Measurements from ENCODE around the gene UBA1.
A peak's percentile ranks its signal among the peaks of the same experiment; 100 is the strongest.

UBA1 gene

DNA sequence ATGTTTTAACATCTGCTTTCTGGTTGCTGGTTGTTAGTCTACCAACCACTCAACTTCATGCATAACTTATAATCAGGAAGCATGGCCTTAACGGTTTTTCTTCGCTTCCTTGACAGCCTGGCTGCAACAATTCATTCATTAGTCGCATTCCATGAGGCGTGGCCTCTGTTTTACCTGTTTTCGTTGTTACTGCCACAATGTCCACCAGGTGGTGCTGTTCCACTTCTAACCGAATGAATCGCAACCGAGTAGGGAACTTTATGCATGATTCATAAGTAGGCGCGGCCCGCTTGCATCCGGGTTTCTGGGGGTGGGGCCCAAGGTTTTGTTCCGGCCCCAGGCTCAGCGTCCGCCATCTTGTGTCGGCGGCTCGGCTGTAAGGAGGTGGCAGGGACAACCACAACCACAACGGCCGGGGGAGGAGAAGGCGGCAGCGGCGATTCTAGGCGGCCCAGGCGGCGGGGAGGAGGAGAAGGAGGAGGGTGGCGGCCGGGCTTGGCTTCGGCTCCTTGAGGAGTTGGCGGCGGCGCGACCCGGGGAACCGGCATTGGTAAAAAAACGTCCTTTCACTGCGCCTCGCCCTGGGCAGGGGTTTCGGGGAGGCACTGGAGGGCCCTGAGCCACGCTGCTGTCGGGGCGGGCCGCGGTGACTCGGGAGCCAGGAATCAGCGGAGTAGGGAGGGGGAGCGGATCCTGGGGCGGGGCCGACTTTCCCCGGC is at the start of gene UBA1:
TSS of gene UBA1 (plus strand) at position 355 of the 719 bp plus-strand sequence. CDS start 4,974 bp downstream, outside the sequence.
- peak within 1 kb of the TSS; percentile 89 for H3K4me3 ChIP-seq (ENCODE audit: low read depth, low read length)
- no peaks in the 10 kb centered on the region for H3K9me3 ChIP-seq (ENCODE audit: severe bottlenecking)
- peak; percentile 97 for DNase-seq
- peaks cover 34% of the 10 kb centered on the region for H3K27me3 ChIP-seq (ENCODE audit: insufficient read depth, low read depth, severe bottlenecking)
- peaks cover 36% of the 10 kb centered on the region for H3K36me3 ChIP-seq
- TF ChIP-seq, protein P1, sequence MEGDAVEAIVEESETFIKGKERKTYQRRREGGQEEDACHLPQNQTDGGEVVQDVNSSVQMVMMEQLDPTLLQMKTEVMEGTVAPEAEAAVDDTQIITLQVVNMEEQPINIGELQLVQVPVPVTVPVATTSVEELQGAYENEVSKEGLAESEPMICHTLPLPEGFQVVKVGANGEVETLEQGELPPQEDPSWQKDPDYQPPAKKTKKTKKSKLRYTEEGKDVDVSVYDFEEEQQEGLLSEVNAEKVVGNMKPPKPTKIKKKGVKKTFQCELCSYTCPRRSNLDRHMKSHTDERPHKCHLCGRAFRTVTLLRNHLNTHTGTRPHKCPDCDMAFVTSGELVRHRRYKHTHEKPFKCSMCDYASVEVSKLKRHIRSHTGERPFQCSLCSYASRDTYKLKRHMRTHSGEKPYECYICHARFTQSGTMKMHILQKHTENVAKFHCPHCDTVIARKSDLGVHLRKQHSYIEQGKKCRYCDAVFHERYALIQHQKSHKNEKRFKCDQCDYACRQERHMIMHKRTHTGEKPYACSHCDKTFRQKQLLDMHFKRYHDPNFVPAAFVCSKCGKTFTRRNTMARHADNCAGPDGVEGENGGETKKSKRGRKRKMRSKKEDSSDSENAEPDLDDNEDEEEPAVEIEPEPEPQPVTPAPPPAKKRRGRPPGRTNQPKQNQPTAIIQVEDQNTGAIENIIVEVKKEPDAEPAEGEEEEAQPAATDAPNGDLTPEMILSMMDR (IDR thresholded peaks at IDR 0.05; ENCODE audit: low read depth, low read length) = peak; percentile 65
- peak within 1 kb of the TSS; percentile 96 for H3K27ac ChIP-seq

DNA sequence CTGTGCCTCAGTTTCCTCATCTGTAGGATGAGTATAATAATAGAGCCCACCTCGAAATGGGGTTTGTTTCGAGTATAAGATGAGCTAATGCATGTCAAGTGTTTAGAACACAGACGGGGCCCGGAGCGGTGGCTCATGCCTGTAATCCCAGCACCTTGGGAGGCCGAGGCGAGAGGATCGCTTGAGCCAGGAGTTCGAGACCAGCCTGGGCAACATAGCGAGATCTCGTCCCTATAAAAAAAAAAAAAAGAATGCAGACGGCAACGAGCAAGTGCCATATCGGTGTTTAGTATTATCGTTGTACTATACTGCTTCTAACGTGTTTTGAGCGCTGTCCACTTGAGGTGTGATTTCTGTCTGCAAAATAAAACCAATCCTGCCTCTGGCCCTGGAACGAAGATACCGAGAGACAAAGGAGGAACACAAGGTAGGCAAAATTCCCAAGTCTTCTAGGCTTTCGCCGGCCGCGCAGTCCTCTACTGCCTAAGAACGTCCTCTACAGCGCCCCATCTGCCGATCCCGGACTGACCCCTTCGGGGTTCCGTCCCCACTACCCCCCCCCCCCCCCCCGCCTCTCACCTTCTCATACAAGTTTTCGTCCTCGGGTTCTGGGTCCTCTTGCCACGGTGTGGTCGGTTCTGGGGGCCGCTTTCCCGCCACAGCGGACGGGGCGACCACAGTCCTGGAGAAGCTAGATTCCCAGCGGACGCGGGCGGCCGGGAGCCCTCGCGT is 49.6 kb upstream of the UBA1 start:
- peak; percentile 51 for DNase-seq
- peaks cover 11% of the 10 kb centered on the region for H3K27me3 ChIP-seq (ENCODE audit: insufficient read depth, low read depth, severe bottlenecking)

DNA sequence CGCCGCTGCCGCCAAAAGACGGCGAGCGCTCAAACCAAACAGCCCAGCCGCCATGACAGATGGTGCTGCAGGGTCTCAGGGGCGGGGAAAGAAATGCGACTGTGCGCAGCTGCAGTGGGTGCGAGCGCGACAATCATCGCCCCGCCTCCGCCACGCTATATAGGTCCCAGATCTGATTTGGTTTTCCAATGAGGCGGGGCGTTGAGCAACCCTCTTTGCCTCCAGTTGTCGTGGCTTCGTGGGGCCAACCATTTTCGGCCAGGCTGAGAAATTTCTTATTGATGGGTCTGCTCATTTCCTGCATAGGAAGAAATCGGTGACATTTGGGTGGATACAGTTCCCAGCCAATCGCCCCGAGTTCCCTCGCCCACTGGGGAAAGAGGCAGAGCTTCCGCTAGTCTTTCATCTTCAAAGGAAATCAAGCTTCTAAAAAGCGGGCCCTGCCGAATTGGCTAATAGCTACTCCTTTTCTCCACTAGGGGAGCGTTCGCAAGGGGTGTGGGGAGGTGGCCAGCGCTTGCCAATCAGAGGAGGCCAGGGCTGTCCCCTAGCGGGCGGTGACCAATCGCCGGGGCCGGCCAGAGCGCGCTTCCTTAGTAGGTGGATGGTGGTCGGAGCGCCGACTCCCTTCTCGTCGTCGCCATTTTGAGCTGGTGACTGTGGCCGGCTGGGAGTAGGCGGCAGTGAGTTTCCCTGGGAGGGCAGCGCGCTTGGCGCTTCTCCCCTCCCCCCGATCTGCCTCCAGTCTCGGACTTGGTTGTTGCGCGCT is 48.8 kb upstream of the UBA1 start, which contains the start of the genes NDUFB11 and RBM10:
TSS of gene NDUFB11 (minus strand) at position 77 of the 769 bp plus-strand sequence. CDS start at position 54, 23 bp downstream.
TSS of gene RBM10 (plus strand) at position 596 of the 769 bp plus-strand sequence. CDS start 2,261 bp downstream, outside the sequence.
- Histone ChIP-seq H3K27ac (peak within 1 kb of the TSS; percentile 98), H3K4me3 (ENCODE audit: low read depth, low read length) (peak within 1 kb of the TSS; percentile 55), H3K9me3 (ENCODE audit: severe bottlenecking) (no peaks in the 10 kb centered on the region), H3K36me3 (peaks cover 20% of the 10 kb centered on the region), H3K27me3 (ENCODE audit: insufficient read depth, low read depth, severe bottlenecking) (peaks cover 6% of the 10 kb centered on the region)
- TF ChIP-seq, protein P1 (IDR thresholded peaks at IDR 0.05; ENCODE audit: low read depth, low read length) = peak; percentile 50
- peak; percentile 94 for DNase-seq

More for the DNA sequence above, 49.6 kb upstream of the UBA1 start:
- Histone ChIP-seq H3K27ac (peak overlapping the region; percentile 98), H3K9me3 (ENCODE audit: severe bottlenecking) (no peaks in the 10 kb centered on the region), H3K36me3 (peaks cover 20% of the 10 kb centered on the region), H3K4me3 (ENCODE audit: low read depth, low read length) (peak overlapping the region; percentile 55)
- TF ChIP-seq, protein P1 (IDR thresholded peaks at IDR 0.05; ENCODE audit: low read depth, low read length) = no peak

DNA sequence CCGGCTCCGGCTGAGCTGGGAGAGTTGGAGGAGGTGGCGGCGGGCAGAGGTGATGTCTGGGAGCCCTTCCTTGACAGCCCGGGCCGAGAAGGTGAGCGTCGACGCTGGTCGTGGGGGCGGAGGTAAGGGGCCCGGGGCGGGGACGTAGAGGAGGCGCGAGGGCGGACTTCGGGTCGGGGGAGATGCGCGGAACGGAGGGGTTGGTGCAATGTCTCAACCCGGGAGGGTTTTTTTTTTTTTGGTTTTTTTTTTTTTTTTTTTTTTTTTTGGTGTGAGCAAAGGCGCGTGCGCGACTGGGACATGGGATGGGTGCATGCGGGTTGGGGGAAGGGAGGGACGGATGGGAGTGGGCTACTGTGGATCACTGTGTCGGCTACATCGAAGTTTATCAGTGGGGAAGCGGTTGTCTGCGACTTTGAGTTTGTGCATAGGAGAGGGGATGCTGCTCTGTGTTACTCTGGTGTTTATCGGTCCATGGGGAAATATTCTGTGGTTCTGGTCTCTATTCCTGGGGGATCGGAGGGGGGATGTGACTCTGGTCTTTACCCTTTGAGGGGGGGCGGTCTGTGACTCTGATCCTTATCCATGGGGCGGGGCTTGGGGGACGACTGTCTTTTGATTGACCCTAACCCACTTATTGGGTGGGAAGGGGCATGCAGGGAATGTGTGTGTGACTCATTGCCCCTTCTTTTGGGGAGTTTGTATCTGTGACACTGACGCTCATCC is 48.1 kb upstream of the UBA1 start:
- DNase-seq = no peak
- peaks cover 6% of the 10 kb centered on the region for H3K27me3 ChIP-seq (ENCODE audit: insufficient read depth, low read depth, severe bottlenecking)
- TF ChIP-seq, protein P1 (IDR thresholded peaks at IDR 0.05; ENCODE audit: low read depth, low read length) = no peak

More for the DNA sequence above, 48.1 kb upstream of the UBA1 start:
- Histone ChIP-seq H3K36me3 (peaks cover 20% of the 10 kb centered on the region), H3K27ac (peak overlapping the region; percentile 98), H3K9me3 (ENCODE audit: severe bottlenecking) (no peaks in the 10 kb centered on the region), H3K4me3 (ENCODE audit: low read depth, low read length) (peak overlapping the region; percentile 55)

Measured in WERI-Rb-1 (cell line).